ENCODE results near the gene CELF5. TPM values are rescaled to one million over a fixed set of nuclear protein-coding genes. Genes with fewer than 3 reads are reported as not detected.

CELF5 gene
- total RNA-seq, 4 donors from 2014 or later: not detected

GRCh38 chr19:3302755-3303154 lies 78.3 kb downstream of the CELF5 start:
- in situ Hi-C loops (cut with MboI; ENCODE audit: low sequenced_read_pairs in 4 of 4): loop anchor here in 3 of 4 donors (10.0 kb wide), 1 partner anchor 182 kb away; the partner anchor contains the start of genes SMIM24 (in 3 of the 3) and SMIM44 (in 3 of the 3)
- H3K27ac ChIP-seq: no peak overlapping the region
- intact Hi-C loops (cut with DNase I; ENCODE audit: low total_unique reads): loop anchor here (5.0 kb wide), 1 partner anchor 315 kb away; no protein-coding TSS in a partner anchor
- H3K9me3 ChIP-seq: peaks cover 0 to 4% (median 0%) of the 10 kb centered on the region in 3 donors
- ATAC-seq (no peak), DNase-seq (no peak)
- H3K36me3 ChIP-seq: no peaks in the 10 kb centered on the region
- no peak overlapping the region for H3K4me3 ChIP-seq
- TF ChIP-seq POLR2A (IDR thresholded peaks at IDR 0.05) (no peak), CTCF (IDR thresholded peaks at IDR 0.05 in 4 of 5, conservative IDR thresholded peaks at IDR 0.05 in 1 of 5) (no peak)
- H3K27me3 ChIP-seq: peaks cover 26 to 47% (median 43%) of the 10 kb centered on the region in 3 donors
- H3K4me1 ChIP-seq: peaks cover 3% of the 10 kb centered on the region in 2 donors

DNA sequence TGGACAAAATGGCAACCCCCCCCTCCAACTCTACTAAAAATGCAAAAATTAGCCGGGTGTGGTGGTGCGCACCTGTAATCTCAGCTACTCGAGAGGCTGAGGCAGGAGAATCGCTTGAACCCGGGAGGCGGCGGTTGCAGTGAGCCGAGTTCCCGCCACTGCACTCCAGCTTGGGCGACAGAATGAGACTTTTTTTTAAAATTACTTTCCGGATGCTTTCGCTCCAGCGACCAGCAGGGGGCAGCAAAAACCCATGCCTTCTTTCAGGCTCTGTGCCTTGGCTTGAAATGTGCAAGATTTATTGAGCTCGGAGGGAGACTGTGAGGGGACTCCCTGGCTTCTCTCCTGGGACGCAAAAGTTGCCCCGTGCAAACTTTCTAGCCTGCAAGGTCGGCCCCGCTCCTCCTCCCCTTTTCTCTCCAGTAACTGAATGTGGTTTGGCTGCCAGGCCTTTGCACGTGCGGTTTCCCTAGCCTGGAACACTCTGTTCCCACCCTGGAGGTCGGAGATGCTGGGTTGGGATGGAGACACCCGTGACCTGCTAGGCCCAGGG lies 80.5 kb downstream of the CELF5 start:
- no peak overlapping the region for H3K27ac ChIP-seq
- TF ChIP-seq POLR2A (IDR thresholded peaks at IDR 0.05) (no peak), CTCF (IDR thresholded peaks at IDR 0.05 in 4 of 5, conservative IDR thresholded peaks at IDR 0.05 in 1 of 5) (peak; percentile 86 to 93 (median 88))
- H3K4me1 ChIP-seq: peaks cover 3% of the 10 kb centered on the region in 2 donors
- no peaks in the 10 kb centered on the region for H3K36me3 ChIP-seq
- peak; percentile 70 to 75 for ATAC-seq
- H3K27me3 ChIP-seq: peaks cover 28 to 55% (median 46%) of the 10 kb centered on the region in 3 donors
- no peak overlapping the region for H3K4me3 ChIP-seq
- in situ Hi-C loops (cut with MboI; ENCODE audit: low sequenced_read_pairs in 4 of 4) (loop anchor here in 3 of 4 donors (10.0 kb wide), 1 partner anchor 180 kb away; the partner anchor contains the start of genes SMIM24 (in 3 of the 3) and SMIM44 (in 3 of the 3)), intact Hi-C loops (cut with DNase I; ENCODE audit: low total_unique reads) (loop anchor here (1.0 to 5.0 kb wide), 2 partner anchors 167 to 312 kb away; no protein-coding TSS in a partner anchor)
- H3K9me3 ChIP-seq: peaks cover 0 to 4% (median 0%) of the 10 kb centered on the region in 3 donors
- peak; percentile 48 to 51 for DNase-seq

DNA sequence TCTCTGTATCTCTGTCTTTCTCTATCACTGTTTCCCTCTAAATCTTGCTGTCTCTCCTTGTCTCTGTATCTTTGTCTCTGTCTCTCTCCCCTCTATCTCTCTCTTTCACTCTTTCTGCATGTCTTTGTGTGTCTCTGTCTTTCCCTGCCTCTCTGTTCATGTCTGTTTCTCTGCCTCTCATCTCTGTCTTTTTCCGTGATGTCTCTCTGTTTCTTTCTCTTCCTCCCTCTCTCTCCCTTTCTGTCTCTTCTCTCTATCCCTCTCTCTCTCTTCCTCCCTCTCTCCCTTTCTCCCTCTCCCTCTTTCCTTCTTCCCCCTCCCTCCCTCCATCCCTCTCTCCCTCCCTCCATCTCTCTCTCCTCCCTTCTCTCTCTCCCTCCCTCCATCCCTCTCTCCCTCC lies 85.3 kb downstream of the CELF5 start:
- H3K27ac ChIP-seq: no peak overlapping the region
- intact Hi-C loops (cut with DNase I; ENCODE audit: low total_unique reads): no loop called here
- H3K9me3 ChIP-seq: no peaks in the 10 kb centered on the region
- ATAC-seq (no peak), DNase-seq (no peak)
- in situ Hi-C loops (cut with MboI; ENCODE audit: low sequenced_read_pairs in 4 of 4): loop anchor here in 3 of 4 donors (10.0 kb wide), 1 partner anchor 175 kb away; the partner anchor contains the start of genes SMIM24 (in 3 of the 3) and SMIM44 (in 3 of the 3)
- H3K36me3 ChIP-seq: no peaks in the 10 kb centered on the region
- no peak for TF ChIP-seq CTCF (IDR thresholded peaks at IDR 0.05 in 4 of 5, conservative IDR thresholded peaks at IDR 0.05 in 1 of 5)
- TF ChIP-seq POLR2A (IDR thresholded peaks at IDR 0.05): no peak
- no peak overlapping the region for H3K4me3 ChIP-seq
- H3K27me3 ChIP-seq: peaks cover 39 to 59% (median 54%) of the 10 kb centered on the region in 3 donors
- peaks cover 1 to 3% of the 10 kb centered on the region in 2 donors for H3K4me1 ChIP-seq

- no peak for DNase-seq
- H3K27ac ChIP-seq: no peak overlapping the region
- ATAC-seq: no peak
- no peak for TF ChIP-seq CTCF (IDR thresholded peaks at IDR 0.05 in 4 of 5, conservative IDR thresholded peaks at IDR 0.05 in 1 of 5)
- TF ChIP-seq POLR2A (IDR thresholded peaks at IDR 0.05): no peak
- no peak overlapping the region for H3K4me3 ChIP-seq
- H3K4me1 ChIP-seq: no peaks in the 10 kb centered on the region
- H3K27me3 ChIP-seq: peaks cover 43 to 61% (median 54%) of the 10 kb centered on the region in 3 donors
- intact Hi-C loops (cut with DNase I; ENCODE audit: low total_unique reads) (no loop called here), in situ Hi-C loops (cut with MboI; ENCODE audit: low sequenced_read_pairs in 4 of 4) (no loop called here)
- no peaks in the 10 kb centered on the region for H3K36me3 ChIP-seq
- H3K9me3 ChIP-seq: no peaks in the 10 kb centered on the region
Observed at GRCh38 chr19:3310280-3310679, 85.8 kb downstream of the CELF5 start.

All from gastrocnemius medialis (tissue), 4 donors.